Sigmoid colon (tissue), 4 donors: ENCODE data around the gene DROSHA.

Experiments used
- CTCF ChIP-seq, 4 experiments: fragments of 450-650 bp in 3 of 4; fragments of 200-600 bp in 1 of 4; IDR thresholded peaks; one replicate each; pipeline ENCODE4 v1.5.1; 2016 to 2019; ENCODE audit warnings: antibody characterized with exemption in 4 of 4, mild to moderate bottlenecking in 3 of 4, moderate library complexity in 2 of 4
- POLR2AphosphoS5 ChIP-seq, 4 donors: sonication (generic); formaldehyde crosslinking; IDR thresholded peaks; one replicate each; pipeline ENCODE4 v1.6.1; 2017; ENCODE audit warnings: antibody characterized with exemption in 4 of 4

GRCh38 chr5:31401691-31402090 is 130.2 kb downstream of the DROSHA start:
- TF ChIP-seq CTCF (IDR thresholded peaks at IDR 0.05), result no peak
- TF ChIP-seq POLR2AphosphoS5 (IDR thresholded peaks at IDR 0.05), result no peak
